Esophagus muscularis mucosa (tissue), 4 donors: ENCODE measurements around the gene DNAI1. TPM values are rescaled to one million over a fixed set of nuclear protein-coding genes. Genes with fewer than 3 reads are reported as not detected.

Source experiments
- DNase-seq: peaks from one replicate; pipeline ENCODE4 v3.0.0-alpha.2; 2017; ENCODE audit errors: extremely low spot score
- H3K27ac ChIP-seq, 4 donors: fragments of 200-600 bp; sonication (generic); replicated peaks in 1 of 4; 1 replicate in 3 of 4; 2 replicates in 1 of 4; pipeline ENCODE4 v1.5.1; 2016 to 2019; ENCODE audit warnings: mild to moderate bottlenecking in 1 of 4
- H3K27me3 ChIP-seq, 4 donors: fragments of 200-600 bp; sonication (generic); one replicate each; pipeline versions ENCODE4 v1.5.1 to v1.6.0; 2016 to 2019
- H3K36me3 ChIP-seq, 4 donors: fragments of 200-600 bp; sonication (generic); one replicate each; pipeline ENCODE4 v1.5.1; 2016 to 2019
- H3K4me1 ChIP-seq, 4 donors: fragments of 200-600 bp; sonication (generic); one replicate each; pipeline ENCODE4 v1.5.1; 2016 to 2019
- H3K4me3 ChIP-seq, 4 donors: fragments of 200-600 bp; sonication (generic); 1 replicate in 2 of 4; 2 replicates in 2 of 4; pipeline ENCODE4 v1.5.1; 2016 to 2019; ENCODE audit warnings: mild to moderate bottlenecking in 4 of 4, moderate library complexity in 1 of 4
- H3K9me3 ChIP-seq, 4 donors: fragments of 200-600 bp; sonication (generic); 1 replicate in 3 of 4; 2 replicates in 1 of 4; pipeline ENCODE4 v1.5.1; 2016 to 2019
- EP300 ChIP-seq: sonication (generic); formaldehyde crosslinking; IDR thresholded peaks from one replicate; pipeline ENCODE4 v1.6.1; 2017; ENCODE audit warnings: antibody characterized with exemption
- POLR2A ChIP-seq: fragments of 450-650 bp; IDR thresholded peaks from one replicate; pipeline ENCODE4 v1.6.1; 2017; ENCODE audit warnings: antibody characterized with exemption, moderate library complexity, mild to moderate bottlenecking, low read depth
- POLR2AphosphoS5 ChIP-seq, 2 donors: sonication (generic); formaldehyde crosslinking; IDR thresholded peaks; one replicate each; pipeline ENCODE4 v1.6.1; 2017; ENCODE audit warnings: antibody characterized with exemption in 2 of 2
- WGBS: methylation state at CpG from one replicate; pipeline ENCODE4 v1.1.5; 2018; 5-methylcytosine and 5-hydroxymethylcytosine counted together
- intact Hi-C: fragments of 100-400 bp; cut with DNase I; formaldehyde crosslinking; loops from one replicate; pipeline ENCODE4 v1.15.1; 2023
- total RNA-seq, 4 donors: library from RNA; depleted of rRNA; stranded (reverse); fragments of >200 nt; gene quantifications; one replicate each; pipeline versions ENCODE4 v1.1.0 to v1.2.1, GENCODE V29; 2016
- TF ChIP-seq, protein P1 (sequence below), 3 experiments: fragments of 200-600 bp in 2 of 3; fragments of 450-650 bp in 1 of 3; sonication (generic) in 2 of 3; IDR thresholded peaks; one replicate each; pipeline ENCODE4 v1.5.1; 2017 to 2019; ENCODE audit warnings: antibody characterized with exemption in 3 of 3, mild to moderate bottlenecking in 2 of 3, moderate library complexity in 1 of 3

The DNAI1 gene
- total RNA-seq, 4 donors from 2014 or later: not detected

DNA sequence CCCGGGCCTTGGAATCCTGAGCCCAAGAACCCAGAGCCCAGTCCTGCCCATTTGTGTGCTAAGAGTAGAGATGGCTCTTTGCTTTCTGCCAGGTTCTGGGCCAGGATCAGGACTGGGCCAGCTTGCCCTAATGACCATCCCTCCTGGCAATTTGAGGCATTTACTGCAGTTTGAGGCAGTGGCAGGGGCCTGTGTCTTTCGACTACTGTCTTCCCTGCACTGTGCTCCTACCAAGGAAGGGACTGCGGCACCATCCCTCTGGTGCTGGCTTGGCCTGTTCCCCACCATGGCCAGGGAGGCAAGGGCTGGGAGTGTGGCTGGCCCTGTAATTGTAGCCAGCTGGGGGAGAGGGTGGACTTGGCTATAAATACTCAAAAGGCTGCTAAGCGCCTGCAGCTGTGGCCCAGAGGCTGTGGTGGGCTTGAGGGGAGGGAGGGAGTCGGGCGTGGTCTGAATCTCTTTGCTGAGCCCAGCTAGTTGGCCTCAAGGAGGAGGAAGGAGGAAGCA, 59.6 kb downstream of the DNAI1 start:
- Histone ChIP-seq H3K27me3 (no peaks in the 10 kb centered on the region), H3K27ac (no peak overlapping the region), H3K4me1 (peaks cover 4 to 11% (median 8%) of the 10 kb centered on the region in 4 donors), H3K4me3 (no peak overlapping the region), H3K9me3 (no peaks in the 10 kb centered on the region), H3K36me3 (no peaks in the 10 kb centered on the region)
- TF ChIP-seq POLR2AphosphoS5 (IDR thresholded peaks at IDR 0.05) (no peak), POLR2A (no peak), EP300 (no peak)
- TF ChIP-seq, protein P1, sequence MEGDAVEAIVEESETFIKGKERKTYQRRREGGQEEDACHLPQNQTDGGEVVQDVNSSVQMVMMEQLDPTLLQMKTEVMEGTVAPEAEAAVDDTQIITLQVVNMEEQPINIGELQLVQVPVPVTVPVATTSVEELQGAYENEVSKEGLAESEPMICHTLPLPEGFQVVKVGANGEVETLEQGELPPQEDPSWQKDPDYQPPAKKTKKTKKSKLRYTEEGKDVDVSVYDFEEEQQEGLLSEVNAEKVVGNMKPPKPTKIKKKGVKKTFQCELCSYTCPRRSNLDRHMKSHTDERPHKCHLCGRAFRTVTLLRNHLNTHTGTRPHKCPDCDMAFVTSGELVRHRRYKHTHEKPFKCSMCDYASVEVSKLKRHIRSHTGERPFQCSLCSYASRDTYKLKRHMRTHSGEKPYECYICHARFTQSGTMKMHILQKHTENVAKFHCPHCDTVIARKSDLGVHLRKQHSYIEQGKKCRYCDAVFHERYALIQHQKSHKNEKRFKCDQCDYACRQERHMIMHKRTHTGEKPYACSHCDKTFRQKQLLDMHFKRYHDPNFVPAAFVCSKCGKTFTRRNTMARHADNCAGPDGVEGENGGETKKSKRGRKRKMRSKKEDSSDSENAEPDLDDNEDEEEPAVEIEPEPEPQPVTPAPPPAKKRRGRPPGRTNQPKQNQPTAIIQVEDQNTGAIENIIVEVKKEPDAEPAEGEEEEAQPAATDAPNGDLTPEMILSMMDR (IDR thresholded peaks at IDR 0.05): no peak
- no peak for DNase-seq
- 79% methylated on average over 6 of the region's 6 CpGs for WGBS
- intact Hi-C loops: no loop called here

DNA sequence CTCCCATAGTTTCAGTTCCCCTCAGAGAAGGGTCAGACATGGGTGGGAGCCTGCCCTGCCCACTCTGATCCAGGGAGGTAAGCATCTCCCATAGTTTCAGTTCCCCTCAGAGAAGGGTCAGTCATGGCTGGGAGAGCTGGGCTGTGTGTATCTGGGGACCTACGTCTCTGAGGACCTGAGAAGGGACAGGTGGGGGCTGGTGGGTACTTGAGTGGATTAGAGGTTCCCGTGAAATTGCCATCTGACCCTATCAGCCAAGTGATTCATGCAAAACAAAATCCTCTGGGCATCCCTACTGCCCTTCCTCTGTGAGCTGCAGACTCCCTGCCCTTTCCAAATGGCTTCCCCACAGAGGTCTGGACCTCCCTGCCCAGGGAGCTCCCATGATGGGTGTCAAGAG, 60.3 kb downstream of the DNAI1 start:
- H3K27ac ChIP-seq: no peak overlapping the region
- H3K4me3 ChIP-seq: no peak overlapping the region
- no peaks in the 10 kb centered on the region for H3K36me3 ChIP-seq
- no peak for DNase-seq
- WGBS: 83% methylated on average over 2 of the region's 2 CpGs
- intact Hi-C loops: no loop called here
- H3K4me1 ChIP-seq: peaks cover 8 to 16% (median 15%) of the 10 kb centered on the region in 4 donors
- H3K9me3 ChIP-seq: no peaks in the 10 kb centered on the region
- TF ChIP-seq POLR2A: no peak
- TF ChIP-seq, protein P1 (IDR thresholded peaks at IDR 0.05): no peak
- TF ChIP-seq EP300: no peak
- no peak for TF ChIP-seq POLR2AphosphoS5 (IDR thresholded peaks at IDR 0.05)
- no peaks in the 10 kb centered on the region for H3K27me3 ChIP-seq

DNA sequence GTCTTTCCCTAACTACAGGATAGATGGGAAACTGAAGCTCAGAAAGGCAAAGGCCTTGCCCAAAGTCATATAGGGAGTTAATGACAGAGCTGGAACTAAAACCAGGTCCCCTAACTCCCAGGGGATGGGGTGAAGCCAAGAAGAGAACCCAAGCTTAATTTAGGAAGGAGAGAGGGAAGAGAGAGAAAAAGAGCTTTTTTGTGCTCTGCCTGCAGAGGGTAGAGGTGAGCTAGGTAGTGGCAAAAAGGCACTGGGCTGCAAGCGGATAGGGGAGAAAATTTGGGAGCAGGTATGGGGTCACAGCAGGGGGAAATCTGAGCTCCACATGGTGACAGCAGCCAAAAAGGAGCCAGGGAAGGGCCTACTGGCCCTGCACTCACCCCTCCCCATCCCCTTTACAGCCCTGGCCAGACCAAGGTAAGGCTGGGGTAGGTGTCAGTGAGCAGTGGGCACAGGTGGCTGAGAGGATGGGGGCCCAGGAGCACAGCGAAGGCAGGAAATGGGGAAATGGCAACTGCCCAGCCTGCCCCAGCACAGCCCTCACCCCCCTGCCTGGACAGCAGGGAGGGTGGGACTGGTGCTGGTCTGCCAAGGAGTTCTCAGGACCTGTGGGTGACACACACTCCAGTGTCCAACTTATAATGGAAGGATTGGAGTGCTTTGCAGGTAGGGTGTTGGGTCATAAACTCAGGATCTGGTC, 60.9 kb downstream of the DNAI1 start:
- Histone ChIP-seq H3K4me1 (peaks cover 8 to 16% (median 15%) of the 10 kb centered on the region in 4 donors), H3K27me3 (no peaks in the 10 kb centered on the region), H3K9me3 (no peaks in the 10 kb centered on the region), H3K27ac (no peak overlapping the region), H3K4me3 (no peak overlapping the region), H3K36me3 (no peaks in the 10 kb centered on the region)
- TF ChIP-seq POLR2A: no peak
- DNase-seq: no peak
- intact Hi-C loops: no loop called here
- WGBS: 89% methylated on average over 1 of the region's 2 CpGs

DNA sequence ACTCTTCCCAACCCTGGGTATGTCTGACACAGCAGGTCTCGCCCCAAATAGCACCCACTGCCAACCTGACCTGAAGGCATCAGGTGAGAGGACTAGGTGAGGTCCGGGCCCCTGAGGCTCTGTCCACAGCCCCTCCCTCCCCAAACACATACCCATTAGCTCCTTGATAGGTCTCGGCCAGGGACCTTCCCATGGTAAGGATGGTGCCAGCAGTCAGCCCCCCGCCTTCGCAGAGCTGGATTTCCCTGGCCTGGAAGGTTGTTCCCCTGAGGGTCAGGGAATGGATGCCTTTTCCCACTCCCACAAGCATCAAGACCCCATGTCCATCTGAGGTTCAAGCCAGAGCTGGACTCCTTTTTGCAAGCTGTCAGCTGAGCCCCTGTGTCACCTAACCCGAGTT, 61.5 kb downstream of the DNAI1 start:
- TF ChIP-seq POLR2AphosphoS5 (IDR thresholded peaks at IDR 0.05): no peak
- no peak for TF ChIP-seq EP300
- TF ChIP-seq, protein P1 (IDR thresholded peaks at IDR 0.05): no peak
- TF ChIP-seq POLR2A: no peak
- H3K27ac ChIP-seq: no peak overlapping the region
- no peaks in the 10 kb centered on the region for H3K27me3 ChIP-seq
- intact Hi-C loops: no loop called here
- H3K4me3 ChIP-seq: no peak overlapping the region
- no peak for DNase-seq
- no peaks in the 10 kb centered on the region for H3K36me3 ChIP-seq
- WGBS: 90% methylated on average over 5 of the region's 6 CpGs
- no peaks in the 10 kb centered on the region for H3K9me3 ChIP-seq
- H3K4me1 ChIP-seq: peaks cover 8 to 16% (median 15%) of the 10 kb centered on the region in 4 donors

DNA sequence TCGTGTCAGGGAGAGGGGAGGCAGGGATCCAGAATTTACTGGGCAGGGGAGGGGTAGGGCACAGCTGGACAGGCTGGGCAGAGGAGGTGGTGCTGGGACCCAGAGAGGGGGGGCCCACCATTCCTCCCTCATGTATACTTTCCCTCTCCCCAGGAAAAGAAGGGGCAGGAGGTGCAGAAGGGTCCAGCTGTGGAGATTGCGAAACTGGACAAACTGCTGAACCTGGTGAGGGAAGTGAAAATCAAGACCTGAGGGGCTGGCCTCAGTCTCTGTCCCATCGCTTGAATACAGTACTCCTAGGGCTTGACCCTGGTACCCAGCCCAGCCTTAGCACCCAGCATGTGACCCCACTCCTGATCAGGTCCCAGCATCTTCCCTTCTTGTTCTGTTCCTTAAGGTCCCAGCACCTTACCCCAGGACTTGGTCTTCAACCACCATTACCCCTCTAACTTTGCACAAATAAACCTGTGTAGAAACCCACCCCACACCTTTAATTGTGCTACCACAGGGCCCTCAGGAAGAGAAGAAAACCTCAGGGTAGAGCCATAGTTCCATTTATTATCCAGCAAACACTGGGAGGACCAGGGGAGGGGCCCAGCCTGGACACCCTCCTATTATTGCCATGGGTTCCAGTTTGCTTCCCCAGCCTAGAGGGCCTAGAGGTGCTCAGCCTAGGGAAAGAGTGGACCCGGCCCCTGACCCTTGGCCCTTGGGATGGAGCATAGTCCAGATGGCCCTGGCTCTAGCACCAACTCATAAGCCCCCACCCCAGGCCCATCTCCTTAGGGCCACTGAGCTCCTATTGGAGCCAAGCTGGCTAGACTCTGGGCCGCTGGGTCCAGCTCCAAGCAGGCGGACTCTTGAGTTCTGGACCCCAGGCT, 62.1 kb downstream of the DNAI1 start:
- intact Hi-C loops: no loop called here
- Histone ChIP-seq H3K9me3 (no peaks in the 10 kb centered on the region), H3K27ac (no peak overlapping the region), H3K4me1 (peaks cover 8 to 16% (median 15%) of the 10 kb centered on the region in 4 donors), H3K36me3 (no peaks in the 10 kb centered on the region), H3K27me3 (no peaks in the 10 kb centered on the region), H3K4me3 (no peak overlapping the region)
- no peak for TF ChIP-seq POLR2A
- no peak for TF ChIP-seq EP300
- TF ChIP-seq, protein P1 (IDR thresholded peaks at IDR 0.05): no peak
- no peak for TF ChIP-seq POLR2AphosphoS5 (IDR thresholded peaks at IDR 0.05)
- 81% methylated on average over 3 of the region's 6 CpGs for WGBS
- no peak for DNase-seq
